IMR-90 (cell line): ENCODE measurements around the gene CFAP58. TPM values are rescaled to one million over a fixed set of nuclear protein-coding genes. Genes with fewer than 3 reads are reported as not detected.

Experiments used
- ATAC-seq: fragments of 200-7000 bp; cut with Tn5 transposase; 2 replicates; pipeline ENCODE4 v1.9.1; 2020; ENCODE audit warnings: low read depth, mild to moderate bottlenecking, moderate library complexity
- BruUV-seq: library from RNA; stranded (reverse); fragments of 400-500 nt; replicated peaks from 2 replicates; lab custom pipeline; 2021; lab: Mats Ljungman, UMichigan
- CTCF ChIA-PET: fragments of 300-600 bp; formaldehyde crosslinking; extraction: SDS; loops from one replicate; lab custom pipeline; 2021; ENCODE audit warnings: antibody characterized with exemption; lab: Yijun Ruan, JAX
- POLR2A ChIA-PET: fragments of 300-600 bp; sonication (Branson Sonifier 250); formaldehyde crosslinking; loops from one replicate; lab custom pipeline; 2022; ENCODE audit warnings: antibody characterized with exemption; ENCODE audit not compliant: unreplicated experiment; lab: Charles Lee
- DNase-seq: peaks from one replicate; pipeline ENCODE4 v3.0.0; 2013
- H2AFZ ChIP-seq: replicated peaks from 2 replicates; pipeline ENCODE3; 2013; ENCODE audit warnings: low read length, mild to moderate bottlenecking; ENCODE audit not compliant: poor library complexity
- H2AK5ac ChIP-seq: 2 replicates; pipeline ENCODE4 v1.6.1; 2013; ENCODE audit warnings: low read depth, low read length, inconsistent platforms
- H2AK9ac ChIP-seq: replicated peaks from 2 replicates; pipeline ENCODE3; 2013; ENCODE audit warnings: mild to moderate bottlenecking, low read depth, low read length, moderate library complexity; ENCODE audit not compliant: poor library complexity
- H2BK120ac ChIP-seq: 2 replicates; pipeline ENCODE4 v1.6.1; 2013; ENCODE audit warnings: low read depth, low read length, inconsistent platforms
- H2BK15ac ChIP-seq: 3 replicates; pipeline ENCODE4 v1.6.1; 2013; ENCODE audit warnings: low read depth, low read length, inconsistent platforms
- H2BK20ac ChIP-seq: 2 replicates; pipeline ENCODE4 v1.6.1; 2013; ENCODE audit warnings: low read depth, mild to moderate bottlenecking, inconsistent platforms, low read length, moderate library complexity
- H2BK5ac ChIP-seq: 2 replicates; pipeline ENCODE4 v1.6.1; 2013; ENCODE audit warnings: mild to moderate bottlenecking, low read depth, low read length, inconsistent platforms; ENCODE audit not compliant: poor library complexity, severe bottlenecking
- H3K14ac ChIP-seq: replicated peaks from 2 replicates; pipeline ENCODE4 v1.6.1; 2013; ENCODE audit warnings: low read depth, low read length, inconsistent platforms
- H3K18ac ChIP-seq: 2 replicates; pipeline ENCODE4 v1.6.1; 2013; ENCODE audit warnings: low read depth, low read length, control low read depth
- H3K23ac ChIP-seq: 2 replicates; pipeline ENCODE4 v1.6.1; 2013; ENCODE audit warnings: low read depth, low read length, inconsistent platforms
- H3K27ac ChIP-seq: 2 replicates; pipeline ENCODE4 v1.5.1; 2013; ENCODE audit warnings: mild to moderate bottlenecking, control low read depth, low read length; ENCODE audit not compliant: insufficient read depth
- H3K27me3 ChIP-seq: 2 replicates; pipeline ENCODE4 v1.6.1; 2013; ENCODE audit warnings: low read length; ENCODE audit not compliant: control insufficient read depth, insufficient read depth
- H3K36me3 ChIP-seq: 2 replicates; pipeline ENCODE4 v1.6.1; 2013; ENCODE audit warnings: low read length, mixed read lengths; ENCODE audit not compliant: control insufficient read depth, insufficient read depth
- H3K4ac ChIP-seq: 2 replicates; pipeline ENCODE4 v1.6.1; 2013; ENCODE audit warnings: low read depth, low read length, inconsistent platforms
- H3K4me1 ChIP-seq: 2 replicates; pipeline ENCODE4 v1.6.1; 2013; ENCODE audit warnings: low read length, mixed read lengths; ENCODE audit not compliant: control insufficient read depth, insufficient read depth
- H3K4me2 ChIP-seq: 2 replicates; pipeline ENCODE4 v1.6.1; 2013; ENCODE audit warnings: low read depth, mild to moderate bottlenecking, control low read depth, low read length, moderate library complexity
- H3K4me3 ChIP-seq: 2 replicates; pipeline ENCODE4 v1.5.1; 2013; ENCODE audit warnings: low read depth, mild to moderate bottlenecking, control low read depth, low read length, moderate library complexity; ENCODE audit not compliant: insufficient read depth
- H3K56ac ChIP-seq: 2 replicates; pipeline ENCODE4 v1.6.1; 2013; ENCODE audit warnings: low read length, inconsistent platforms; ENCODE audit not compliant: insufficient read depth; ENCODE audit errors: extremely low read depth
- H3K79me1 ChIP-seq, 2 experiments: 2 replicates each; pipeline ENCODE4 v1.6.1; 2013; ENCODE audit warnings: low read length in 2 of 2, inconsistent platforms in 1 of 2, low read depth in 1 of 2
- H3K9ac ChIP-seq: 2 replicates; pipeline ENCODE4 v1.6.1; 2013; ENCODE audit warnings: low read depth, low read length, control low read depth
- H3K9me1 ChIP-seq: 2 replicates; pipeline ENCODE4 v1.6.1; 2013; ENCODE audit warnings: low read length, inconsistent platforms; ENCODE audit not compliant: insufficient read depth
- H3K9me3 ChIP-seq: 2 replicates; pipeline ENCODE4 v1.6.1; 2013; ENCODE audit warnings: low read length; ENCODE audit not compliant: control insufficient read depth, insufficient read depth
- H4K20me1 ChIP-seq: 2 replicates; pipeline ENCODE4 v1.6.1; 2013; ENCODE audit warnings: low read length, inconsistent platforms; ENCODE audit not compliant: insufficient read depth
- H4K5ac ChIP-seq: 2 replicates; pipeline ENCODE4 v1.6.1; 2013; ENCODE audit warnings: mild to moderate bottlenecking, low read depth, low read length, control low read depth
- H4K8ac ChIP-seq, 2 experiments: 2 replicates each; pipeline ENCODE4 v1.6.1; 2013; ENCODE audit warnings: low read depth in 2 of 2, low read length in 2 of 2, control low read depth in 1 of 2, inconsistent platforms in 1 of 2
- H4K91ac ChIP-seq: 2 replicates; pipeline ENCODE4 v1.6.1; 2013; ENCODE audit warnings: low read depth, low read length, inconsistent platforms; ENCODE audit not compliant: insufficient read depth
- CEBPB ChIP-seq: IDR thresholded peaks from 2 replicates; pipeline ENCODE4 v1.6.1; 2012; ENCODE audit warnings: low read depth, low read length, improper control_type of control experiment
- CHD1 ChIP-seq: IDR thresholded peaks from 2 replicates; pipeline ENCODE4 v1.6.1; 2012; ENCODE audit warnings: low read depth, low read length, improper control_type of control experiment
- FOS ChIP-seq: fragments of 150-350 bp; IDR thresholded peaks from 2 replicates; pipeline ENCODE4 v1.6.1; 2016; ENCODE audit warnings: low read depth, low read length
- MAFK ChIP-seq: IDR thresholded peaks from 2 replicates; pipeline ENCODE4 v1.6.1; 2012; ENCODE audit warnings: low read depth, low read length, improper control_type of control experiment
- MAZ ChIP-seq: IDR thresholded peaks from 2 replicates; pipeline ENCODE4 v1.6.1; 2012; ENCODE audit warnings: low read depth, mild to moderate bottlenecking, low read length, improper control_type of control experiment, moderate library complexity, borderline replicate concordance
- POLR2A ChIP-seq: IDR thresholded peaks from 2 replicates; pipeline ENCODE4 v1.6.1; 2012; ENCODE audit warnings: mild to moderate bottlenecking, low read depth, low read length
- RCOR1 ChIP-seq: IDR thresholded peaks from 2 replicates; pipeline ENCODE4 v1.6.1; 2012; ENCODE audit warnings: mild to moderate bottlenecking, low read length, improper control_type of control experiment; ENCODE audit not compliant: insufficient replicate concordance
- RFX5 ChIP-seq: IDR thresholded peaks from 2 replicates; pipeline ENCODE4 v1.8.0; 2012; ENCODE audit warnings: low read depth, mild to moderate bottlenecking, low read length, moderate library complexity
- SMC3 ChIP-seq: fragments of 150-350 bp; IDR thresholded peaks from 2 replicates; pipeline ENCODE4 v1.6.1; 2016; ENCODE audit warnings: low read depth, mild to moderate bottlenecking, antibody characterized with exemption, low read length, moderate library complexity
- WGBS, 2 experiments: methylation state at CpG; one replicate each; pipeline versions ENCODE4 v1.1.5 to v1.1.7; 2013; ENCODE audit warnings: missing lambda C conversion rate in 2 of 2; ENCODE audit not compliant: insufficient read length in 1 of 2; ENCODE audit errors: extremely low coverage in 2 of 2; 5-methylcytosine and 5-hydroxymethylcytosine counted together
- dilution Hi-C: fragments of 300-500 bp; cut with HindIII; formaldehyde crosslinking; loops from one replicate; pipeline ENCODE4 v1.14.3; 2018; ENCODE audit warnings: low sequenced_read_pairs; ENCODE audit not compliant: unreplicated experiment
- in situ Hi-C: fragments of 300-500 bp; cut with MboI; formaldehyde crosslinking; loops from 3 replicates; pipeline ENCODE4 v1.14.3; 2019; ENCODE audit warnings: low sequenced_read_pairs, inconsistent platforms, mixed read lengths
- intact Hi-C: fragments of 100-400 bp; cut with micrococcal nuclease; formaldehyde crosslinking; loops from 2 replicates; pipeline ENCODE4 v1.10.0; 2022
- polyA plus RNA-seq, 3 experiments: library from polyadenylated mRNA; depleted of rRNA; stranded (reverse); fragments of >200 nt; gene quantifications; 2 replicates each; pipeline ENCODE4 v1.2.3, GENCODE V29; 2012; ENCODE audit warnings: low replicate concordance in 1 of 3
- total RNA-seq: library from RNA; depleted of rRNA; stranded (reverse); fragments of >200 nt; gene quantifications from 2 replicates; pipeline ENCODE4 v1.2.3, GENCODE V29; 2012
- TF ChIP-seq, protein P1 (sequence below): fragments of 150-350 bp; IDR thresholded peaks from 2 replicates; pipeline ENCODE4 v1.6.1; 2017; ENCODE audit warnings: mild to moderate bottlenecking, antibody characterized with exemption, low read length, low read depth
- TF ChIP-seq, protein P2 (sequence below): fragments of 150-350 bp; IDR thresholded peaks from 2 replicates; pipeline ENCODE4 v1.6.1; 2016; ENCODE audit warnings: low read depth, mild to moderate bottlenecking, low read length, moderate library complexity, borderline replicate concordance
- TF ChIP-seq, protein P3 (sequence below): conservative IDR thresholded peaks from 2 replicates; pipeline ENCODE4 v1.5.1; 2012; ENCODE audit warnings: mild to moderate bottlenecking, low read depth, low read length, improper control_type of control experiment

The CFAP58 gene
- total and polyA plus RNA-seq, 2 of the 4 experiments (the other 2 are of a cell fraction), result 0.36 to 0.72 TPM

GRCh38 chr10:104348601-104349000 lies 5.0 kb upstream of the CFAP58 start:
- intact Hi-C loops, result no loop called here
- Histone ChIP-seq H2BK5ac (no peak overlapping the region), H3K23ac (no peak overlapping the region), H3K27me3 (no peaks in the 10 kb centered on the region), H3K4me1 (peaks cover 7% of the 10 kb centered on the region; the same call in 1 of the 2 replicates), H3K27ac (no peak overlapping the region), H4K8ac (no peak overlapping the region), H3K9me1 (peaks cover 5% of the 10 kb centered on the region; the same call in 1 of the 2 replicates), H3K9me3 (no peaks in the 10 kb centered on the region), H3K36me3 (no peaks in the 10 kb centered on the region), H2BK120ac (no peak overlapping the region), H3K4me2 (no peak overlapping the region), H3K4ac (no peak overlapping the region), H2AK5ac (peak overlapping the region; percentile 21; the same call in 1 of the 2 replicates), H2AFZ (no peak overlapping the region), H4K91ac (no peak overlapping the region), H4K5ac (no peak overlapping the region), H3K9ac (no peak overlapping the region), H2AK9ac (no peak overlapping the region), H3K18ac (no peak overlapping the region), H3K79me1 (no peaks in the 10 kb centered on the region; a peak in 1 of 4 replicates), H3K4me3 (no peak overlapping the region), H4K20me1 (no peaks in the 10 kb centered on the region), H3K56ac (no peak overlapping the region), H2BK15ac (no peak overlapping the region), H2BK20ac (no peak overlapping the region), H3K14ac (no peak overlapping the region)
- no peak for DNase-seq
- BruUV-seq, result no TSS peak
- TF ChIP-seq RCOR1 (no peak), FOS (no peak), POLR2A (no peak), MAZ (no peak), MAFK (no peak), CEBPB (no peak), RFX5 (no peak), CHD1 (no peak), SMC3 (no peak)
- TF ChIP-seq, protein P1, sequence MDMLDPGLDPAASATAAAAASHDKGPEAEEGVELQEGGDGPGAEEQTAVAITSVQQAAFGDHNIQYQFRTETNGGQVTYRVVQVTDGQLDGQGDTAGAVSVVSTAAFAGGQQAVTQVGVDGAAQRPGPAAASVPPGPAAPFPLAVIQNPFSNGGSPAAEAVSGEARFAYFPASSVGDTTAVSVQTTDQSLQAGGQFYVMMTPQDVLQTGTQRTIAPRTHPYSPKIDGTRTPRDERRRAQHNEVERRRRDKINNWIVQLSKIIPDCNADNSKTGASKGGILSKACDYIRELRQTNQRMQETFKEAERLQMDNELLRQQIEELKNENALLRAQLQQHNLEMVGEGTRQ, result no peak
- TF ChIP-seq, protein P2, sequence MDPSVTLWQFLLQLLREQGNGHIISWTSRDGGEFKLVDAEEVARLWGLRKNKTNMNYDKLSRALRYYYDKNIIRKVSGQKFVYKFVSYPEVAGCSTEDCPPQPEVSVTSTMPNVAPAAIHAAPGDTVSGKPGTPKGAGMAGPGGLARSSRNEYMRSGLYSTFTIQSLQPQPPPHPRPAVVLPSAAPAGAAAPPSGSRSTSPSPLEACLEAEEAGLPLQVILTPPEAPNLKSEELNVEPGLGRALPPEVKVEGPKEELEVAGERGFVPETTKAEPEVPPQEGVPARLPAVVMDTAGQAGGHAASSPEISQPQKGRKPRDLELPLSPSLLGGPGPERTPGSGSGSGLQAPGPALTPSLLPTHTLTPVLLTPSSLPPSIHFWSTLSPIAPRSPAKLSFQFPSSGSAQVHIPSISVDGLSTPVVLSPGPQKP, result no peak
- TF ChIP-seq, protein P3, sequence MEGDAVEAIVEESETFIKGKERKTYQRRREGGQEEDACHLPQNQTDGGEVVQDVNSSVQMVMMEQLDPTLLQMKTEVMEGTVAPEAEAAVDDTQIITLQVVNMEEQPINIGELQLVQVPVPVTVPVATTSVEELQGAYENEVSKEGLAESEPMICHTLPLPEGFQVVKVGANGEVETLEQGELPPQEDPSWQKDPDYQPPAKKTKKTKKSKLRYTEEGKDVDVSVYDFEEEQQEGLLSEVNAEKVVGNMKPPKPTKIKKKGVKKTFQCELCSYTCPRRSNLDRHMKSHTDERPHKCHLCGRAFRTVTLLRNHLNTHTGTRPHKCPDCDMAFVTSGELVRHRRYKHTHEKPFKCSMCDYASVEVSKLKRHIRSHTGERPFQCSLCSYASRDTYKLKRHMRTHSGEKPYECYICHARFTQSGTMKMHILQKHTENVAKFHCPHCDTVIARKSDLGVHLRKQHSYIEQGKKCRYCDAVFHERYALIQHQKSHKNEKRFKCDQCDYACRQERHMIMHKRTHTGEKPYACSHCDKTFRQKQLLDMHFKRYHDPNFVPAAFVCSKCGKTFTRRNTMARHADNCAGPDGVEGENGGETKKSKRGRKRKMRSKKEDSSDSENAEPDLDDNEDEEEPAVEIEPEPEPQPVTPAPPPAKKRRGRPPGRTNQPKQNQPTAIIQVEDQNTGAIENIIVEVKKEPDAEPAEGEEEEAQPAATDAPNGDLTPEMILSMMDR, result no peak
- in situ Hi-C loops, result loop anchor here (5.0 kb wide), 2 partner anchors 56 to 301 kb away; no protein-coding TSS in a partner anchor
- no peak for ATAC-seq
- ChIA-PET CTCF (interaction anchor here (0.7 kb wide), 1 partner anchor 73 kb away, joined by 3 read pairs; no protein-coding TSS in a partner anchor), POLR2A (no interaction called here)
- dilution Hi-C loops, result no loop called here
- WGBS, 2 experiments, result 80% methylated on average over 1 of the region's 2 CpGs; no CpG with 5 or more reads in 1 of the 2 experiments
